Mesenteric fat pad (tissue), 1 donor: Measurements from ENCODE around the gene WIPF2. TPM values are rescaled to one million over a fixed set of nuclear protein-coding genes. Genes with fewer than 3 reads are reported as not detected.

Experiments
- DNase-seq: peaks from one replicate; pipeline ENCODE4 v3.0.0-alpha.2; 2020; ENCODE audit warnings: low spot score
- total RNA-seq: library from RNA; stranded (reverse); fragmentation: NEBNext Ultra II Directional; extraction: Animal tissue kit (Norgen Biotek cat#: 25700); gene quantifications from one replicate; pipeline ENCODE4 v1.2.1, GENCODE V29; 2021
- donor health status: DM: yes; HTN: yes; CAD: no.

WIPF2 gene
- total RNA-seq, 1 donor from 2014 or later = 29.5 TPM

GRCh38 chr17:40312893-40313667, 94.0 kb downstream of the WIPF2 start:
- DNase-seq = peak; percentile 60

- DNase-seq = no peak
Observed at GRCh38 chr17:40313668-40314583, 94.8 kb downstream of the WIPF2 start.

GRCh38 chr17:40314584-40314956, 95.5 kb downstream of the WIPF2 start:
- peak; percentile 97 for DNase-seq

GRCh38 chr17:40315206-40315605, 96.1 kb downstream of the WIPF2 start:
- peak; percentile 16 for DNase-seq

- peak; percentile 69 for DNase-seq
Observed at GRCh38 chr17:40315678-40316570, 96.8 kb downstream of the WIPF2 start.

- DNase-seq = peak; percentile 90
Observed at GRCh38 chr17:40316571-40317344, 97.7 kb downstream of the WIPF2 start.

- peak; percentile 75 for DNase-seq
Observed at GRCh38 chr17:40317345-40317873, 98.3 kb downstream of the WIPF2 start.

GRCh38 chr17:40317880-40318829, 99.1 kb downstream of the WIPF2 start:
- DNase-seq = peak; percentile 96

GRCh38 chr17:40318830-40319391, 99.8 kb downstream of the WIPF2 start:
- DNase-seq = peak; percentile 85

GRCh38 chr17:40319651-40320540, 100.8 kb downstream of the WIPF2 start:
- peak; percentile 89 for DNase-seq

- peak; percentile 90 for DNase-seq
Observed at GRCh38 chr17:40320756-40321523, 101.8 kb downstream of the WIPF2 start.

- no peak for DNase-seq
Observed at GRCh38 chr17:40321524-40321929, 102.4 kb downstream of the WIPF2 start.

- DNase-seq = no peak
Observed at GRCh38 chr17:40321961-40322357, 102.9 kb downstream of the WIPF2 start.

GRCh38 chr17:40322358-40323315, 103.5 kb downstream of the WIPF2 start:
- no peak for DNase-seq
